ENCODE measurements around the gene ATG7.

ATG7 gene

GRCh38 chr3:11236588-11237461, 35.4 kb upstream of the ATG7 start:
- no peak overlapping the region for H3K9ac ChIP-seq (ENCODE audit: insufficient read length)
- no peak overlapping the region for H3K27ac ChIP-seq
- TF ChIP-seq POLR2AphosphoS5 (IDR thresholded peaks at IDR 0.05; ENCODE audit: borderline replicate concordance, low read depth, low read length) (no peak), EZH2 (IDR thresholded peaks at IDR 0.05) (no peak), FOXP2 (optimal IDR thresholded peaks at IDR 0.05; ENCODE audit: control extremely low read depth, extremely low read length, insufficient read depth) (no peak)
- H3K36me3 ChIP-seq (ENCODE audit: insufficient read depth, low read length) = no peaks in the 10 kb centered on the region
- H3K4me3 ChIP-seq = no peak overlapping the region
- no peaks in the 10 kb centered on the region for H3K9me3 ChIP-seq (ENCODE audit: low read depth, low read length)
- DNase-seq (ENCODE audit: low read depth, low spot score) = no peak

GRCh38 chr3:11238060-11238459, 34.1 kb upstream of the ATG7 start:
- H3K36me3 ChIP-seq (ENCODE audit: insufficient read depth, low read length) = no peaks in the 10 kb centered on the region
- H3K9ac ChIP-seq (ENCODE audit: insufficient read length) = no peak overlapping the region
- TF ChIP-seq EZH2 (IDR thresholded peaks at IDR 0.05) = no peak
- no peak for TF ChIP-seq FOXP2 (optimal IDR thresholded peaks at IDR 0.05; ENCODE audit: control extremely low read depth, extremely low read length, insufficient read depth)
- TF ChIP-seq POLR2AphosphoS5 (IDR thresholded peaks at IDR 0.05; ENCODE audit: borderline replicate concordance, low read depth, low read length) = no peak
- no peak overlapping the region for H3K27ac ChIP-seq
- no peak overlapping the region for H3K4me3 ChIP-seq
- DNase-seq (ENCODE audit: low read depth, low spot score) = no peak
- no peaks in the 10 kb centered on the region for H3K9me3 ChIP-seq (ENCODE audit: low read depth, low read length)

GRCh38 chr3:11238880-11239279, 33.3 kb upstream of the ATG7 start:
- Histone ChIP-seq H3K36me3 (ENCODE audit: insufficient read depth, low read length) (no peaks in the 10 kb centered on the region), H3K27ac (no peak overlapping the region), H3K4me3 (no peak overlapping the region), H3K9me3 (ENCODE audit: low read depth, low read length) (no peaks in the 10 kb centered on the region), H3K9ac (ENCODE audit: insufficient read length) (no peak overlapping the region)
- no peak for TF ChIP-seq FOXP2 (optimal IDR thresholded peaks at IDR 0.05; ENCODE audit: control extremely low read depth, extremely low read length, insufficient read depth)
- TF ChIP-seq EZH2 (IDR thresholded peaks at IDR 0.05) = no peak
- DNase-seq (ENCODE audit: low read depth, low spot score) = no peak

GRCh38 chr3:11239796-11240195, 32.4 kb upstream of the ATG7 start:
- no peak for DNase-seq (ENCODE audit: low read depth, low spot score)
- no peak overlapping the region for H3K27ac ChIP-seq
- H3K9me3 ChIP-seq (ENCODE audit: low read depth, low read length) = no peaks in the 10 kb centered on the region
- TF ChIP-seq FOXP2 (optimal IDR thresholded peaks at IDR 0.05; ENCODE audit: control extremely low read depth, extremely low read length, insufficient read depth) (no peak), POLR2AphosphoS5 (IDR thresholded peaks at IDR 0.05; ENCODE audit: borderline replicate concordance, low read depth, low read length) (no peak), EZH2 (IDR thresholded peaks at IDR 0.05) (no peak)
- no peaks in the 10 kb centered on the region for H3K36me3 ChIP-seq (ENCODE audit: insufficient read depth, low read length)
- no peak overlapping the region for H3K4me3 ChIP-seq
- no peak overlapping the region for H3K9ac ChIP-seq (ENCODE audit: insufficient read length)

- Histone ChIP-seq H3K9me3 (ENCODE audit: low read depth, low read length) (no peaks in the 10 kb centered on the region), H3K4me3 (no peak overlapping the region), H3K9ac (ENCODE audit: insufficient read length) (no peak overlapping the region), H3K36me3 (ENCODE audit: insufficient read depth, low read length) (no peaks in the 10 kb centered on the region), H3K27ac (no peak overlapping the region)
- DNase-seq (ENCODE audit: low read depth, low spot score) = no peak
- TF ChIP-seq FOXP2 (optimal IDR thresholded peaks at IDR 0.05; ENCODE audit: control extremely low read depth, extremely low read length, insufficient read depth) (no peak), POLR2AphosphoS5 (IDR thresholded peaks at IDR 0.05; ENCODE audit: borderline replicate concordance, low read depth, low read length) (no peak), EZH2 (IDR thresholded peaks at IDR 0.05) (no peak)
Measured at GRCh38 chr3:11240496-11240895, 31.7 kb upstream of the ATG7 start.

- Histone ChIP-seq H3K4me3 (no peak overlapping the region), H3K9ac (ENCODE audit: insufficient read length) (no peak overlapping the region), H3K27ac (no peak overlapping the region), H3K36me3 (ENCODE audit: insufficient read depth, low read length) (no peaks in the 10 kb centered on the region), H3K9me3 (ENCODE audit: low read depth, low read length) (no peaks in the 10 kb centered on the region)
- TF ChIP-seq POLR2AphosphoS5 (IDR thresholded peaks at IDR 0.05; ENCODE audit: borderline replicate concordance, low read depth, low read length) (no peak), FOXP2 (optimal IDR thresholded peaks at IDR 0.05; ENCODE audit: control extremely low read depth, extremely low read length, insufficient read depth) (no peak), EZH2 (IDR thresholded peaks at IDR 0.05) (no peak)
- no peak for DNase-seq (ENCODE audit: low read depth, low spot score)
Measured at GRCh38 chr3:11244121-11244677, 28.0 kb upstream of the ATG7 start.

- DNase-seq (ENCODE audit: low read depth, low spot score) = no peak
- Histone ChIP-seq H3K27ac (no peak overlapping the region), H3K9ac (ENCODE audit: insufficient read length) (no peak overlapping the region), H3K9me3 (ENCODE audit: low read depth, low read length) (no peaks in the 10 kb centered on the region), H3K4me3 (no peak overlapping the region), H3K36me3 (ENCODE audit: insufficient read depth, low read length) (no peaks in the 10 kb centered on the region)
- TF ChIP-seq POLR2AphosphoS5 (IDR thresholded peaks at IDR 0.05; ENCODE audit: borderline replicate concordance, low read depth, low read length) (no peak), FOXP2 (optimal IDR thresholded peaks at IDR 0.05; ENCODE audit: control extremely low read depth, extremely low read length, insufficient read depth) (no peak), EZH2 (IDR thresholded peaks at IDR 0.05) (no peak)
Measured at GRCh38 chr3:11245276-11245675, 26.9 kb upstream of the ATG7 start.

- Histone ChIP-seq H3K4me3 (no peak overlapping the region), H3K9me3 (ENCODE audit: low read depth, low read length) (no peaks in the 10 kb centered on the region)
- DNase-seq (ENCODE audit: low read depth, low spot score) = no peak
Measured at GRCh38 chr3:11245827-11246662, 26.2 kb upstream of the ATG7 start.

More at GRCh38 chr3:11245827-11246662, 26.2 kb upstream of the ATG7 start:
- H3K27ac ChIP-seq = no peak overlapping the region
- TF ChIP-seq POLR2AphosphoS5 (IDR thresholded peaks at IDR 0.05; ENCODE audit: borderline replicate concordance, low read depth, low read length) = no peak
- TF ChIP-seq EZH2 (IDR thresholded peaks at IDR 0.05) = no peak
- no peak for TF ChIP-seq FOXP2 (optimal IDR thresholded peaks at IDR 0.05; ENCODE audit: control extremely low read depth, extremely low read length, insufficient read depth)
- H3K36me3 ChIP-seq (ENCODE audit: insufficient read depth, low read length) = no peaks in the 10 kb centered on the region
- no peak overlapping the region for H3K9ac ChIP-seq (ENCODE audit: insufficient read length)

Measured in SK-N-MC (cell line).